DOHH2 (cell line): ENCODE results near the gene WDR74.
"Not testable (repeated sequence)": the region's sequence is repeated elsewhere in the genome, so short reads cannot be mapped to it uniquely, and the experiment has no call there.

Experiments
- H3F3A ChIP-seq: fragments of 200-600 bp; sonication (generic), shearing (Covaris generic); 2 replicates; pipeline ENCODE4 v1.6.0; 2016; ENCODE audit warnings: antibody characterized with exemption, mild to moderate bottlenecking; ENCODE audit not compliant: control insufficient read depth, insufficient read depth
- H3K27ac ChIP-seq: fragments of 200-600 bp; sonication (generic); 2 replicates; pipeline ENCODE4 v1.5.1; 2014; ENCODE audit warnings: low read depth, mild to moderate bottlenecking, low read length, moderate library complexity
- H3K27me3 ChIP-seq: fragments of 200-600 bp; sonication (generic); 2 replicates; pipeline ENCODE4 v1.6.1; 2014; ENCODE audit warnings: mild to moderate bottlenecking, low read length, mixed read lengths; ENCODE audit not compliant: control insufficient read depth
- H3K36me3 ChIP-seq: fragments of 200-600 bp; sonication (generic); 2 replicates; pipeline ENCODE4 v1.6.1; 2014; ENCODE audit warnings: mild to moderate bottlenecking, low read length, moderate library complexity, mixed read lengths; ENCODE audit not compliant: control insufficient read depth
- H3K4me1 ChIP-seq: fragments of 200-600 bp; sonication (generic); 2 replicates; pipeline ENCODE4 v1.6.1; 2014; ENCODE audit warnings: mild to moderate bottlenecking, low read length, mixed read lengths; ENCODE audit not compliant: control insufficient read depth
- H3K4me2 ChIP-seq: fragments of 200-600 bp; sonication (generic); 2 replicates; pipeline ENCODE4 v1.6.0; 2014; ENCODE audit warnings: mild to moderate bottlenecking, low read length, moderate library complexity
- H3K4me3 ChIP-seq: fragments of 200-600 bp; sonication (generic); 2 replicates; pipeline ENCODE4 v1.5.1; 2014; ENCODE audit warnings: mild to moderate bottlenecking, low read length, mixed read lengths
- H3K79me2 ChIP-seq: fragments of 200-600 bp; sonication (generic); 2 replicates; pipeline ENCODE4 v1.6.1; 2014; ENCODE audit warnings: mild to moderate bottlenecking, low read length, mixed read lengths; ENCODE audit not compliant: control insufficient read depth
- H3K9me2 ChIP-seq: fragments of 200-600 bp; sonication (generic); replicated peaks from 2 replicates; pipeline ENCODE4 v1.6.1; 2014; ENCODE audit warnings: mild to moderate bottlenecking, low read length, mixed read lengths; ENCODE audit not compliant: control insufficient read depth
- H3K9me3 ChIP-seq: fragments of 200-600 bp; sonication (generic); 2 replicates; pipeline ENCODE4 v1.6.1; 2014; ENCODE audit warnings: antibody characterized with exemption, low read length, mixed read lengths; ENCODE audit not compliant: control insufficient read depth, insufficient read depth
- H4K20me1 ChIP-seq: fragments of 200-600 bp; sonication (generic); 2 replicates; pipeline ENCODE4 v1.6.0; 2014; ENCODE audit warnings: low read depth, mild to moderate bottlenecking, antibody characterized with exemption, low read length, moderate library complexity; ENCODE audit not compliant: control insufficient read depth, insufficient read depth
- CTCF ChIP-seq: fragments of 200-600 bp; sonication (generic); IDR thresholded peaks from one replicate; pipeline ENCODE4 v1.5.1; 2014; ENCODE audit warnings: antibody characterized with exemption, mild to moderate bottlenecking, low read depth, low read length; ENCODE audit not compliant: poor library complexity, severe bottlenecking
- EZH2phosphoT487 ChIP-seq: fragments of 200-600 bp; sonication (generic); IDR thresholded peaks from 2 replicates; pipeline ENCODE4 v1.6.1; 2017; ENCODE audit warnings: borderline replicate concordance, mild to moderate bottlenecking, antibody characterized with exemption, low read length, moderate library complexity, mixed read lengths

WDR74 gene

DNA sequence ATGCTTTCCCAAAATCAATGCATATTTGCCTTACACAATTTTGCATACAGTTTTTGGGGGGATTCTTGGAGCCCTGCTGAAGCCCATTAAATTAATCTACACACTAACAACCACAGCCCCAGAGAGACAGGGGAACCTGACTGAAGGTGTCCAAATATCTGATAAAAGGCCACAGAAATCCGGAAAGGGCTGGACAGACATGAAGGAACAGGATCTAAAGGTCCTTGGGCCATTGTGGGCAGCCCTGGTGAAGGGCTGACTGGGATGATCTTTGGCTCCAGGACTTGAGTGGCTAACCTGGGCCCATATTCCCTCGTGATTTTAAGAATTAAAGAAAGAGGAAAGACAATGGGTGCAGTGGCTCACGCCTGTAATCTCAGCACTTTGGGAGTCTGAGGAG, 6.8 kb upstream of the WDR74 start:
- Histone ChIP-seq H3K27me3 (no peaks in the 10 kb centered on the region), H3K4me1 (peaks cover 15% of the 10 kb centered on the region), H4K20me1 (no peaks in the 10 kb centered on the region), H3K4me3 (no peak overlapping the region), H3K9me2 (no peaks in the 10 kb centered on the region), H3K4me2 (no peak overlapping the region), H3K27ac (no peak overlapping the region), H3K36me3 (no peaks in the 10 kb centered on the region), H3K79me2 (no peaks in the 10 kb centered on the region), H3F3A (peaks cover 33% of the 10 kb centered on the region), H3K9me3 (no peaks in the 10 kb centered on the region)
- TF ChIP-seq EZH2phosphoT487 = no peak
- no peak for TF ChIP-seq CTCF

- Histone ChIP-seq H3K36me3 (peaks cover 2% of the 10 kb centered on the region), H3K4me1 (peaks cover 22% of the 10 kb centered on the region), H3K9me2 (no peaks in the 10 kb centered on the region), H3F3A (peaks cover 32% of the 10 kb centered on the region), H3K9me3 (no peaks in the 10 kb centered on the region), H4K20me1 (no peaks in the 10 kb centered on the region), H3K4me3 (no peak overlapping the region), H3K27ac (no peak overlapping the region), H3K4me2 (no peak overlapping the region), H3K27me3 (no peaks in the 10 kb centered on the region), H3K79me2 (peaks cover 6% of the 10 kb centered on the region)
- TF ChIP-seq EZH2phosphoT487 (no peak), CTCF (no peak)
These were observed 4.8 kb upstream of the WDR74 start for GRCh38 chr11:62844154-62844553.

DNA sequence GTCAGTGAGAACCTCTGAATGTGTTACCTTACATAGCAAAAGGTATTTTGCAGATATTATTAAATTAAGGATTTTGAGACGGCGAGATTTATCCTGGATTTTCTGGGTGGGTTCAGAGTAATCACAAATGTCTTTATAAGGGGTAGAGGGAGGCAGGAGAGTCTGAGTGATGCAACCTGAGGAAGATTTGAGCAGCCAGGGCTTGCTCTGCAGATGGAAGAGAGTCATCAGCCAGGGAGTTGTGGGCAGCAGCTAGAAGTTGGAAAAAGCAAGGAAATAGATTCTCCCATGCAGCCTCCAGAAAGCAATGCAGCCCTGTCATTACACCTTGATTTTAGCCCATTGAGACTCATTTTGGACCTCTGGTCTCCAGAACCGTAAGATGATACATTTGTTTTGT, 4.1 kb upstream of the WDR74 start:
- Histone ChIP-seq H3K27me3 (no peaks in the 10 kb centered on the region), H3K4me2 (no peak overlapping the region), H3K9me2 (no peaks in the 10 kb centered on the region), H3K79me2 (peaks cover 13% of the 10 kb centered on the region), H3F3A (peaks cover 31% of the 10 kb centered on the region), H3K9me3 (no peaks in the 10 kb centered on the region), H3K27ac (no peak overlapping the region), H4K20me1 (no peaks in the 10 kb centered on the region), H3K4me3 (no peak overlapping the region), H3K36me3 (peaks cover 7% of the 10 kb centered on the region), H3K4me1 (peaks cover 23% of the 10 kb centered on the region)
- TF ChIP-seq CTCF = no peak
- TF ChIP-seq EZH2phosphoT487 = no peak

DNA sequence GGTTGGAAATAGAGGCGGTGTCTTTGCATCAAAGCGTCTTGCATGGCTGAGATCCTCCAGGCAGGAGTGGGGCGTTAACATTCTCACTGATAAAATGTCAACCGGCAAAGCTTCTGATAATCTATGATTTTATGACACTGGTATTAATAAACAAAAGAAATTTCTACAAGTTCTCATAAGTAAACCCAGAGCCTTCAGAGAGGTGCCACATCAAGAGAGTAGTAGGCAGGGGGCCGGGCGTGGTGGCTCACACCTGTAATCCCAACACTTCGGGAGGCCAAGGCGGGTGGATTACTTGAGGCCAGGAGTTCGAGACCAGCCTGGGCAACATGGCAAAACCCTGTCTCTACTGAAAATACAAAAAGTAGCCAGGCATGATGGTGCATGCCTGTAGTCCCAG, 3.5 kb upstream of the WDR74 start:
- Histone ChIP-seq H3K36me3 (peaks cover 11% of the 10 kb centered on the region), H3F3A (peaks cover 27% of the 10 kb centered on the region), H3K4me3 (peak overlapping the region; percentile 73), H3K27ac (peak overlapping the region; percentile 89; the same call in 1 of the 2 replicates), H3K79me2 (peaks cover 19% of the 10 kb centered on the region), H3K4me2 (peak overlapping the region; percentile 86), H3K4me1 (peaks cover 29% of the 10 kb centered on the region)
- H3K27me3 ChIP-seq, H4K20me1 ChIP-seq, H3K9me2 ChIP-seq, H3K9me3 ChIP-seq: not testable (repeated sequence)
